Mesendoderm (in vitro differentiated cells): ENCODE results near the gene FUZ.

Source experiments
- DNase-seq: peaks from one replicate; pipeline ENCODE4 v3.0.0; 2013
- H2AK5ac ChIP-seq: 2 replicates; pipeline ENCODE4 v1.6.1; 2013; ENCODE audit warnings: low read length, inconsistent platforms
- H2BK120ac ChIP-seq: 2 replicates; pipeline ENCODE4 v1.6.1; 2013; ENCODE audit warnings: low read depth, mild to moderate bottlenecking, low read length, moderate library complexity, mixed read lengths
- H2BK15ac ChIP-seq: replicated peaks from 2 replicates; pipeline ENCODE4 v1.6.1; 2013; ENCODE audit warnings: low read depth, mild to moderate bottlenecking, moderate library complexity
- H2BK5ac ChIP-seq: 2 replicates; pipeline ENCODE4 v1.6.1; 2013; ENCODE audit warnings: low read length, inconsistent platforms
- H3K18ac ChIP-seq: 2 replicates; pipeline ENCODE4 v1.6.1; 2013; ENCODE audit warnings: mild to moderate bottlenecking, low read length, mixed read lengths
- H3K23ac ChIP-seq: one replicate; pipeline ENCODE4 v1.6.1; 2013; ENCODE audit warnings: low read length
- H3K27ac ChIP-seq: 2 replicates; pipeline ENCODE4 v1.5.1; 2013; ENCODE audit warnings: low read depth, mild to moderate bottlenecking, inconsistent platforms, low read length, moderate library complexity
- H3K27me3 ChIP-seq: 2 replicates; pipeline ENCODE4 v1.6.1; 2013; ENCODE audit warnings: low read length, control low read depth, mild to moderate bottlenecking, inconsistent platforms; ENCODE audit not compliant: insufficient read depth, poor library complexity
- H3K36me3 ChIP-seq: 2 replicates; pipeline ENCODE4 v1.6.1; 2013; ENCODE audit warnings: low read length, inconsistent platforms; ENCODE audit not compliant: control insufficient read depth, insufficient read depth
- H3K4ac ChIP-seq: one replicate; pipeline ENCODE4 v1.6.1; 2013; ENCODE audit warnings: low read depth, mild to moderate bottlenecking, low read length, moderate library complexity
- H3K4me1 ChIP-seq: 2 replicates; pipeline ENCODE4 v1.6.1; 2013; ENCODE audit warnings: low read depth, low read length, inconsistent platforms; ENCODE audit not compliant: control insufficient read depth
- H3K4me2 ChIP-seq: 2 replicates; pipeline ENCODE4 v1.6.1; 2013; ENCODE audit warnings: low read length
- H3K4me3 ChIP-seq: 2 replicates; pipeline ENCODE4 v1.5.1; 2013; ENCODE audit warnings: mild to moderate bottlenecking, low read length
- H3K56ac ChIP-seq: one replicate; pipeline ENCODE4 v1.6.1; 2013; ENCODE audit warnings: low read length
- H3K79me1 ChIP-seq: 2 replicates; pipeline ENCODE4 v1.6.1; 2013; ENCODE audit warnings: low read length, inconsistent platforms
- H3K79me2 ChIP-seq: 2 replicates; pipeline ENCODE4 v1.6.1; 2013; ENCODE audit warnings: mild to moderate bottlenecking, low read length; ENCODE audit not compliant: control insufficient read depth, insufficient read depth
- H3K9ac ChIP-seq: 2 replicates; pipeline ENCODE4 v1.6.1; 2013; ENCODE audit warnings: low read length, inconsistent platforms
- H4K5ac ChIP-seq: one replicate; pipeline ENCODE4 v1.6.1; 2013; ENCODE audit warnings: low read length
- H4K8ac ChIP-seq: one replicate; pipeline ENCODE4 v1.6.1; 2013; ENCODE audit warnings: low read depth, mild to moderate bottlenecking, control low read depth, low read length, moderate library complexity
- WGBS: extraction: QIAGEN DNeasy Blood & Tissue Kit; methylation state at CpG from one replicate; pipeline ENCODE4 v1.1.7; 2013; ENCODE audit warnings: low lambda C conversion rate, missing lambda C conversion rate; ENCODE audit not compliant: insufficient coverage; ENCODE audit errors: extremely low coverage; 5-methylcytosine and 5-hydroxymethylcytosine counted together

The FUZ gene

GRCh38 chr19:49764341-49764740 is 48.8 kb downstream of the FUZ start:
- no peak overlapping the region for H4K8ac ChIP-seq
- WGBS = no CpG with 5 or more reads among the region's 8 CpGs
- H3K56ac ChIP-seq = no peak overlapping the region
- no peak overlapping the region for H3K4me2 ChIP-seq
- no peak for DNase-seq
- H2BK120ac ChIP-seq = no peak overlapping the region
- no peak overlapping the region for H2AK5ac ChIP-seq
- H3K23ac ChIP-seq = no peak overlapping the region
- no peak overlapping the region for H3K9ac ChIP-seq
- no peak overlapping the region for H4K5ac ChIP-seq
- no peak overlapping the region for H3K18ac ChIP-seq
- H2BK15ac ChIP-seq = no peak overlapping the region
- H3K79me1 ChIP-seq = peaks cover 14% of the 10 kb centered on the region
- H2BK5ac ChIP-seq = no peak overlapping the region
- no peaks in the 10 kb centered on the region for H3K27me3 ChIP-seq
- no peaks in the 10 kb centered on the region for H3K36me3 ChIP-seq
- peak overlapping the region; percentile 21 for H3K4ac ChIP-seq
- peaks cover 16% of the 10 kb centered on the region for H3K79me2 ChIP-seq
- no peak overlapping the region for H3K27ac ChIP-seq
- H3K4me1 ChIP-seq = peaks cover 6% of the 10 kb centered on the region
- no peak overlapping the region for H3K4me3 ChIP-seq

GRCh38 chr19:49763230-49763629 is 49.9 kb downstream of the FUZ start, which contains the start of gene TSKS:
TSS of gene TSKS (minus strand) at chr19:49763306. CDS start at chr19:49763247, 59 bp downstream.
- no peak within 1 kb of the TSS for H2BK15ac ChIP-seq
- WGBS = no CpG with 5 or more reads among the region's 6 CpGs
- H4K5ac ChIP-seq = no peak within 1 kb of the TSS

DNA sequence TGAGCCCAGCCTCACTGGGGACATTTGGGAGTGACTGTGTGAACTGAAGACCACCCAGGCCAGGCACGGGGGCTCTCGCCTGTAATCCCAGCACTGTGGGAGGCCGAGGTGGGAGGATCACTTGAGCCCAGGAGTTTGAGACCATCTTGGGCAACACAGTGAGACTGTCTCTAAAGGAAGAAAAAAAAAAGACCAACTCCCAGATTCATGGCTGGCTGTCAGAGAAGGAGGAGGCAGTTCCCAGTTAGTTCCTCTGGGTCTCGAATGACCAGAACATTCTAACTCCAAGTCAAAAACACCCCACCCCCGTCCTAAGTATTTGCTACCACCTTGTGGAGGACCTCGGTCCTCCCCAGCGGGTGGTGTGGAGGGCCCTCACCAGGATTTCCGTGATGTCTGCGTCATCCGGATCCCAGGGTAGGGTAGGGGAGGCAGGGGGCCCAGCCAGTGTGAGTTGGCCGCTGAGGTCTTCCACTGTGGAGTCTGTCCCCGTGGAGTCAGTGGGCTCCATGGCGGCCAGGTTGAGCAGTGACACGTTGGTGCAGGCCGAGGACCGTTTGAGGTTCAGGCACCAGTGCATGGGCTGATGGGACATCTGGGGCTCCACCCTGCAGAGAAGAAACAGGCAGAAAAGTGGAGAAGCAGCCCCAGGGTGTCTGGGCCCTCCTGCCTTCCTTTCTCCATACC is 51.3 kb downstream of the FUZ start:
- H3K4me1 ChIP-seq = peaks cover 6% of the 10 kb centered on the region
- peak overlapping the region; percentile 37 for H3K56ac ChIP-seq
- WGBS = no CpG with 5 or more reads among the region's 16 CpGs
- peak; percentile 82 for DNase-seq
- H2AK5ac ChIP-seq = no peak overlapping the region
- H3K4me2 ChIP-seq = no peak overlapping the region
- H3K4ac ChIP-seq = no peak overlapping the region
- H3K23ac ChIP-seq = no peak overlapping the region
- H3K36me3 ChIP-seq = no peaks in the 10 kb centered on the region
- no peaks in the 10 kb centered on the region for H3K79me2 ChIP-seq
- H3K79me1 ChIP-seq = no peaks in the 10 kb centered on the region
- H4K5ac ChIP-seq = no peak overlapping the region
- no peak overlapping the region for H4K8ac ChIP-seq
- no peak overlapping the region for H3K18ac ChIP-seq
- no peak overlapping the region for H2BK120ac ChIP-seq
- H3K27ac ChIP-seq = no peak overlapping the region
- H3K9ac ChIP-seq = no peak overlapping the region
- no peak overlapping the region for H2BK15ac ChIP-seq
- H2BK5ac ChIP-seq = no peak overlapping the region
- H3K27me3 ChIP-seq = no peaks in the 10 kb centered on the region
- no peak overlapping the region for H3K4me3 ChIP-seq

More at GRCh38 chr19:49763230-49763629, 49.9 kb downstream of the FUZ start, which contains the start of gene TSKS:
- no peak within 1 kb of the TSS for H3K27ac ChIP-seq
- H3K4me3 ChIP-seq = no peak within 1 kb of the TSS
- H3K36me3 ChIP-seq = no peaks in the 10 kb centered on the region
- no peak within 1 kb of the TSS for H3K56ac ChIP-seq
- no peak within 1 kb of the TSS for H3K18ac ChIP-seq
- no peak within 1 kb of the TSS for H3K9ac ChIP-seq
- no peak within 1 kb of the TSS for H3K4ac ChIP-seq
- H4K8ac ChIP-seq = no peak within 1 kb of the TSS
- H3K4me2 ChIP-seq = no peak within 1 kb of the TSS
- no peak within 1 kb of the TSS for H3K23ac ChIP-seq
- H2AK5ac ChIP-seq = no peak within 1 kb of the TSS
- H3K27me3 ChIP-seq = no peaks in the 10 kb centered on the region
- no peak for DNase-seq
- H3K4me1 ChIP-seq = peaks cover 6% of the 10 kb centered on the region
- no peak within 1 kb of the TSS for H2BK120ac ChIP-seq
- no peak within 1 kb of the TSS for H2BK5ac ChIP-seq
- peaks cover 7% of the 10 kb centered on the region for H3K79me1 ChIP-seq
- H3K79me2 ChIP-seq = peaks cover 10% of the 10 kb centered on the region

DNA sequence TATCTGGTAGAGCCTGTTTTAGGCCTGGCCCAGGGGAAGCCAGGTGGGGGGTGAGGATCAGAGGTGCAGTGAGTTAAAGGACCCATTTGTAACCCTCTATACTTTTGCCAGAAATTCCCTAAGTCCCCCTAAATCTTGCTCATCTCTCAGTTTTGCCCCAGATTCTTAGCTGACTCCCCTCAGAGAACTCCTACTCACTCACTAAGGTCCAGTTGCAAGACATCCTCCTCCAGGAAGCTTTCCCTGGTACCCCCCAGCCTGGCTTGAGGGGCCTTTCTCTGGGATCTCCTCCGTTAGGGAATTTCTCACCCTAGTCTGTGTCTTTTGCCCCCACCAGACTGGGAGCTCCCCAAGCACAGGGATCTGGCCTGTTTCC is 51.9 kb downstream of the FUZ start:
- Histone ChIP-seq H3K56ac (no peak overlapping the region), H3K4me2 (no peak overlapping the region), H3K23ac (no peak overlapping the region), H3K18ac (no peak overlapping the region), H2BK5ac (no peak overlapping the region), H3K9ac (no peak overlapping the region), H3K79me1 (no peaks in the 10 kb centered on the region), H3K79me2 (no peaks in the 10 kb centered on the region), H3K4me3 (no peak overlapping the region), H2BK15ac (no peak overlapping the region), H3K4ac (no peak overlapping the region), H4K8ac (no peak overlapping the region), H2BK120ac (no peak overlapping the region), H4K5ac (no peak overlapping the region), H3K27ac (no peak overlapping the region), H3K27me3 (no peaks in the 10 kb centered on the region), H3K36me3 (no peaks in the 10 kb centered on the region), H3K4me1 (peaks cover 6% of the 10 kb centered on the region), H2AK5ac (no peak overlapping the region)
- no CpG with 5 or more reads among the region's 1 CpG for WGBS
- peak; percentile 13 for DNase-seq

GRCh38 chr19:49758292-49758691 is 54.8 kb downstream of the FUZ start:
- H3K4me3 ChIP-seq = no peak overlapping the region
- H3K27ac ChIP-seq = no peak overlapping the region
- H3K79me2 ChIP-seq = no peaks in the 10 kb centered on the region

More at GRCh38 chr19:49758292-49758691, 54.8 kb downstream of the FUZ start:
- H3K18ac ChIP-seq = no peak overlapping the region
- H2AK5ac ChIP-seq = no peak overlapping the region
- no peak overlapping the region for H4K8ac ChIP-seq
- no peak overlapping the region for H3K4me2 ChIP-seq
- no peak overlapping the region for H3K23ac ChIP-seq
- peak; percentile 56 for DNase-seq
- no peak overlapping the region for H2BK120ac ChIP-seq
- no peaks in the 10 kb centered on the region for H3K36me3 ChIP-seq
- H3K27me3 ChIP-seq = no peaks in the 10 kb centered on the region
- H2BK15ac ChIP-seq = no peak overlapping the region
- H3K56ac ChIP-seq = peak overlapping the region; percentile 37
- no peak overlapping the region for H3K4ac ChIP-seq
- H2BK5ac ChIP-seq = no peak overlapping the region
- H3K79me1 ChIP-seq = no peaks in the 10 kb centered on the region
- no peak overlapping the region for H3K9ac ChIP-seq
- H3K4me1 ChIP-seq = peaks cover 2% of the 10 kb centered on the region
- no CpG with 5 or more reads among the region's 7 CpGs for WGBS
- H4K5ac ChIP-seq = no peak overlapping the region
